Retina (tissue), 1 donor: ENCODE measurements around the gene RIPPLY3.

Experiments used
- DNase-seq: peaks from one replicate; pipeline ENCODE4 v3.0.0-alpha.2; 2016

Gene RIPPLY3

GRCh38 chr21:37006486-37007291 is at the start of gene RIPPLY3:
Gene RIPPLY3 (plus strand): TSS chr21:37006702. CDS start chr21:37006773, 71 bp downstream.
- peak; percentile 70 for DNase-seq

- DNase-seq = no peak
These were observed 47.3 kb upstream of the RIPPLY3 start for GRCh38 chr21:36959020-36959835.

GRCh38 chr21:36960676-36961284 is 45.7 kb upstream of the RIPPLY3 start:
- DNase-seq = no peak

- DNase-seq = no peak
These were observed 44.3 kb upstream of the RIPPLY3 start for GRCh38 chr21:36962098-36962780.

- no peak for DNase-seq
These were observed 42.1 kb upstream of the RIPPLY3 start for GRCh38 chr21:36964398-36964797.

- peak; percentile 16 for DNase-seq
These were observed 41.4 kb upstream of the RIPPLY3 start for GRCh38 chr21:36964827-36965719.

- DNase-seq = no peak
These were observed 40.8 kb upstream of the RIPPLY3 start for GRCh38 chr21:36965720-36966065.

GRCh38 chr21:36966066-36966820 is 40.3 kb upstream of the RIPPLY3 start, which contains the start of gene HLCS:
Gene HLCS (minus strand): TSS chr21:36966669. CDS start chr21:36966638, 31 bp downstream.
- peak; percentile 69 for DNase-seq

- DNase-seq = peak; percentile 67
These were observed 39.4 kb upstream of the RIPPLY3 start for GRCh38 chr21:36966821-36967768.

- DNase-seq = no peak
These were observed 38.1 kb upstream of the RIPPLY3 start for GRCh38 chr21:36968414-36968813.

GRCh38 chr21:36968976-36969375 is 37.5 kb upstream of the RIPPLY3 start:
- DNase-seq = no peak

- no peak for DNase-seq
These were observed 32.3 kb upstream of the RIPPLY3 start for GRCh38 chr21:36973986-36974850.

- DNase-seq = no peak
These were observed 31.7 kb upstream of the RIPPLY3 start for GRCh38 chr21:36974851-36975192.

GRCh38 chr21:36976228-36976861 is 30.2 kb upstream of the RIPPLY3 start:
- no peak for DNase-seq

- peak; percentile 65 for DNase-seq
These were observed 29.4 kb upstream of the RIPPLY3 start for GRCh38 chr21:36976882-36977651.

GRCh38 chr21:36980280-36981048 is 26.0 kb upstream of the RIPPLY3 start:
- peak; percentile 53 for DNase-seq

- DNase-seq = no peak
These were observed 25.5 kb upstream of the RIPPLY3 start for GRCh38 chr21:36981049-36981391.
